NT2/D1 (cell line): ENCODE results near the gene MYLK.

ENCODE experiments used
- SUZ12 ChIP-seq: IDR thresholded peaks from 2 replicates; pipeline ENCODE4 v1.6.1; 2011; ENCODE audit not compliant: insufficient read length, insufficient read depth; ENCODE audit errors: extremely low read depth
- YY1 ChIP-seq: IDR thresholded peaks from 2 replicates; pipeline ENCODE4 v1.6.1; 2011; ENCODE audit not compliant: insufficient read length, insufficient read depth
- ZNF274 ChIP-seq: IDR thresholded peaks from 2 replicates; pipeline ENCODE4 v1.6.1; 2011; ENCODE audit warnings: mild to moderate bottlenecking, low read depth, low read length

GRCh38 chr3:123711356-123711755, 172.8 kb downstream of the MYLK start:
- TF ChIP-seq YY1 (no peak), ZNF274 (no peak), SUZ12 (no peak)
